H1 (cell line): ENCODE data around the gene CEP104. TPM values are rescaled to one million over a fixed set of nuclear protein-coding genes. Genes with fewer than 3 reads are reported as not detected.

ENCODE experiments used
- CTCF ChIA-PET: fragments of 300-600 bp; sonication (Branson Sonifier 250); formaldehyde crosslinking; loops from one replicate; lab custom pipeline; 2021; ENCODE audit not compliant: partially characterized antibody; lab: Charles Lee
- POLR2A ChIA-PET: fragments of 300-600 bp; sonication (Branson Sonifier 250); formaldehyde crosslinking; loops from one replicate; lab custom pipeline; 2021; ENCODE audit warnings: inconsistent platforms; ENCODE audit not compliant: partially characterized antibody; lab: Charles Lee
- DNase-seq, 2 experiments: peaks; one replicate each; pipeline versions ENCODE4 v3.0.0 to v3.0.0-alpha.2; 2010 to 2022; ENCODE audit warnings: low spot score in 2 of 2, low read depth in 1 of 2, mixed read lengths in 1 of 2
- FAIRE-seq: peaks from 2 replicates; lab custom pipeline; 2011; peaks lifted over from hg19 to GRCh38; lab: Jason Lieb, UNC
- H2AFZ ChIP-seq: 2 replicates; pipeline ENCODE4 v1.8.1; 2012; ENCODE audit warnings: low read length, inconsistent platforms
- H2AK5ac ChIP-seq: 2 replicates; pipeline ENCODE4 v1.6.1; 2013; ENCODE audit warnings: low read depth, low read length
- H2BK120ac ChIP-seq: replicated peaks from 2 replicates; pipeline ENCODE3; 2013; ENCODE audit warnings: low read depth, low read length, inconsistent platforms
- H2BK12ac ChIP-seq: 2 replicates; pipeline ENCODE4 v1.6.1; 2013; ENCODE audit warnings: low read depth, low read length
- H2BK15ac ChIP-seq: 2 replicates; pipeline ENCODE4 v1.6.1; 2013; ENCODE audit warnings: low read length
- H2BK20ac ChIP-seq: 2 replicates; pipeline ENCODE4 v1.6.1; 2013; ENCODE audit warnings: low read length
- H2BK5ac ChIP-seq: 2 replicates; pipeline ENCODE4 v1.6.1; 2013; ENCODE audit warnings: low read depth, low read length
- H3K14ac ChIP-seq: 2 replicates; pipeline ENCODE4 v1.6.1; 2013; ENCODE audit warnings: inconsistent platforms; ENCODE audit not compliant: insufficient read length
- H3K18ac ChIP-seq: 2 replicates; pipeline ENCODE4 v1.6.1; 2013; ENCODE audit warnings: low read length; ENCODE audit errors: extremely low read depth
- H3K23ac ChIP-seq: 2 replicates; pipeline ENCODE4 v1.6.1; 2013; ENCODE audit warnings: inconsistent platforms; ENCODE audit not compliant: insufficient read length
- H3K23me2 ChIP-seq: 2 replicates; pipeline ENCODE4 v1.6.1; 2013; ENCODE audit warnings: low read depth, low read length
- H3K27ac ChIP-seq: 2 replicates; pipeline ENCODE4 v1.6.1; 2011; ENCODE audit warnings: low read depth, low read length, inconsistent platforms
- H3K27me3 ChIP-seq, 4 experiments: replicated peaks in 1 of 4; 1 replicate in 1 of 4; 2 replicates in 3 of 4; pipeline versions ENCODE4 v1.6.1 to v1.8.1; 2011 to 2013; ENCODE audit warnings: low read length in 3 of 4, mild to moderate bottlenecking in 3 of 4, inconsistent platforms in 2 of 4, mixed read lengths in 2 of 4, moderate library complexity in 1 of 4; ENCODE audit not compliant: control insufficient read depth in 3 of 4, insufficient read depth in 3 of 4; ENCODE audit errors: extremely low read depth in 1 of 4
- H3K36me3 ChIP-seq, 4 experiments: 2 replicates each; pipeline versions ENCODE4 v1.6.1 to v1.8.1; 2011 to 2013; ENCODE audit warnings: mild to moderate bottlenecking in 4 of 4, low read length in 3 of 4, moderate library complexity in 2 of 4, control low read depth in 1 of 4, inconsistent platforms in 1 of 4; ENCODE audit not compliant: insufficient read depth in 4 of 4, control insufficient read depth in 2 of 4
- H3K4ac ChIP-seq: replicated peaks from 2 replicates; pipeline ENCODE3; 2013; ENCODE audit warnings: low read length, low read depth, mixed read lengths, inconsistent platforms; ENCODE audit not compliant: insufficient read length
- H3K4me1 ChIP-seq, 4 experiments: replicated peaks in 1 of 4; 1 replicate in 1 of 4; 2 replicates in 3 of 4; pipeline versions ENCODE4 v1.6.1 to v1.8.1; 2011 to 2013; ENCODE audit warnings: low read length in 3 of 4, inconsistent platforms in 2 of 4, mixed read lengths in 1 of 4; ENCODE audit not compliant: insufficient read depth in 4 of 4, control insufficient read depth in 3 of 4
- H3K4me2 ChIP-seq, 2 experiments: 2 replicates each; pipeline versions ENCODE4 v1.6.1 to v1.8.1; 2011 to 2013; ENCODE audit warnings: low read depth in 2 of 2, low read length in 2 of 2, control low read depth in 1 of 2, inconsistent platforms in 1 of 2, mild to moderate bottlenecking in 1 of 2; ENCODE audit not compliant: insufficient read depth in 1 of 2
- H3K4me3 ChIP-seq, 4 experiments: fragments of 200-600, 300-600 bp in 1 of 4; sonication (generic), shearing (Covaris generic), sonication (Bioruptor Twin) in 1 of 4; 2 replicates each; pipeline versions ENCODE4 v1.5.1 to v1.8.1; 2011 to 2016; ENCODE audit warnings: low read length in 4 of 4, low read depth in 3 of 4, control low read depth in 2 of 4, inconsistent platforms in 2 of 4, mild to moderate bottlenecking in 2 of 4, mixed read lengths in 1 of 4, moderate library complexity in 1 of 4; ENCODE audit not compliant: insufficient read depth in 2 of 4; ENCODE audit errors: extremely low read depth in 1 of 4
- H3K56ac ChIP-seq: replicated peaks from 2 replicates; pipeline ENCODE3; 2013; ENCODE audit warnings: low read depth, mild to moderate bottlenecking, mixed read lengths, low read length, inconsistent platforms; ENCODE audit not compliant: insufficient read length
- H3K79me1 ChIP-seq: 2 replicates; pipeline ENCODE4 v1.6.1; 2013; ENCODE audit warnings: low read depth, low read length, control low read depth
- H3K79me2 ChIP-seq, 2 experiments: 2 replicates each; pipeline versions ENCODE4 v1.6.1 to v1.8.1; 2012 to 2013; ENCODE audit warnings: low read length in 2 of 2, mild to moderate bottlenecking in 2 of 2, inconsistent platforms in 1 of 2; ENCODE audit not compliant: insufficient read depth in 2 of 2, control insufficient read depth in 1 of 2
- H3K9ac ChIP-seq, 4 experiments: replicated peaks in 1 of 4; 1 replicate in 1 of 4; 2 replicates in 3 of 4; pipeline versions ENCODE4 v1.6.1 to v1.8.1; 2011 to 2013; ENCODE audit warnings: low read depth in 3 of 4, low read length in 3 of 4, control low read depth in 2 of 4, mild to moderate bottlenecking in 2 of 4, moderate library complexity in 2 of 4, inconsistent platforms in 1 of 4; ENCODE audit errors: extremely low read depth in 1 of 4
- H3K9me3 ChIP-seq, 2 experiments: 2 replicates each; pipeline versions ENCODE4 v1.6.1 to v1.8.1; 2012 to 2013; ENCODE audit warnings: mild to moderate bottlenecking in 2 of 2, moderate library complexity in 2 of 2, control low read depth in 1 of 2, inconsistent platforms in 1 of 2, low read depth in 1 of 2, low read length in 1 of 2, mixed read lengths in 1 of 2; ENCODE audit not compliant: insufficient read depth in 2 of 2
- H4K20me1 ChIP-seq, 2 experiments: replicated peaks in 1 of 2; 2 replicates each; pipeline versions ENCODE3 to v1.8.1; 2011 to 2013; ENCODE audit warnings: inconsistent platforms in 2 of 2, low read length in 2 of 2, mild to moderate bottlenecking in 1 of 2; ENCODE audit not compliant: insufficient read depth in 2 of 2, control insufficient read depth in 1 of 2
- H4K5ac ChIP-seq: 2 replicates; pipeline ENCODE4 v1.6.1; 2013; ENCODE audit warnings: low read length, low read depth, mixed read lengths, inconsistent platforms; ENCODE audit not compliant: insufficient read length
- H4K8ac ChIP-seq: 2 replicates; pipeline ENCODE4 v1.8.0; 2013; ENCODE audit warnings: mild to moderate bottlenecking, moderate library complexity, low read length, inconsistent platforms; ENCODE audit not compliant: insufficient read depth; ENCODE audit errors: extremely low read depth
- H4K91ac ChIP-seq: replicated peaks from 2 replicates; pipeline ENCODE3; 2013; ENCODE audit warnings: low read length, mixed read lengths, inconsistent platforms; ENCODE audit not compliant: insufficient read length
- CREB1 ChIP-seq: IDR thresholded peaks from 2 replicates; pipeline ENCODE4 v1.6.1; 2012; ENCODE audit warnings: inconsistent platforms
- CTBP2 ChIP-seq: IDR thresholded peaks from 2 replicates; pipeline ENCODE4 v1.7.0; 2011; ENCODE audit warnings: borderline replicate concordance, mild to moderate bottlenecking, moderate library complexity, mixed read lengths, low read length; ENCODE audit not compliant: insufficient read depth, insufficient read length
- HDAC6 ChIP-seq: IDR thresholded peaks from one replicate; pipeline ENCODE4 v1.7.1; 2012; ENCODE audit warnings: low read depth, mild to moderate bottlenecking, inconsistent platforms, low read length, moderate library complexity
- JUND ChIP-seq: IDR thresholded peaks from 2 replicates; pipeline ENCODE4 v1.6.1; 2011; ENCODE audit warnings: mild to moderate bottlenecking, improper control_type of control experiment, low read length
- KDM4A ChIP-seq: IDR thresholded peaks from one replicate; pipeline ENCODE4 v1.7.1; 2012; ENCODE audit warnings: low read depth, mild to moderate bottlenecking, moderate library complexity, low read length, inconsistent platforms; ENCODE audit not compliant: severe bottlenecking
- POU5F1 ChIP-seq: IDR thresholded peaks from 2 replicates; pipeline ENCODE4 v1.6.1; 2011; ENCODE audit warnings: low read depth, mild to moderate bottlenecking, low read length, moderate library complexity
- RAD21 ChIP-seq, 2 experiments: IDR thresholded peaks in 1 of 2; conservative IDR thresholded peaks in 1 of 2; 2 replicates each; pipeline ENCODE4 v1.6.1; 2011; ENCODE audit warnings: low read depth in 2 of 2, low read length in 2 of 2, improper control_type of control experiment in 1 of 2, inconsistent platforms in 1 of 2, mild to moderate bottlenecking in 1 of 2, moderate library complexity in 1 of 2
- RXRA ChIP-seq: IDR thresholded peaks from 2 replicates; pipeline ENCODE4 v1.6.1; 2011; ENCODE audit warnings: low read depth, mild to moderate bottlenecking, low read length, moderate library complexity; ENCODE audit not compliant: insufficient read depth
- TAF7 ChIP-seq: optimal IDR thresholded peaks from 2 replicates; pipeline ENCODE3; 2011; ENCODE audit warnings: low read depth, mild to moderate bottlenecking, inconsistent platforms, low read length, moderate library complexity, borderline replicate concordance
- polyA plus RNA-seq, 7 experiments: library from polyadenylated mRNA; depleted of rRNA in 3 of 7; stranded (reverse) in 5 of 7; unstranded in 2 of 7; fragments of >200 nt in 5 of 7; fragments of 200-250 nt in 2 of 7; gene quantifications; 1 replicate in 5 of 7; 2 replicates in 1 of 7; 4 replicates in 1 of 7; pipeline versions ENCODE4 v1.2.1 to v1.2.3, GENCODE V29; 2011 to 2013; ENCODE audit warnings: missing spikeins in 2 of 7, mixed read lengths in 2 of 7
- total RNA-seq: library from RNA; stranded (reverse); fragmentation: NEBNext Ultra II Directional; extraction: Animal tissue kit (Norgen Biotek cat#: 25700); gene quantifications from 2 replicates; pipeline ENCODE4 v1.2.1, GENCODE V29; 2021
- TF ChIP-seq, protein P1 (sequence below): IDR thresholded peaks from 2 replicates; pipeline ENCODE4 v1.6.1; 2011; ENCODE audit warnings: low read length, improper control_type of control experiment
- TF ChIP-seq, protein P2 (sequence below): IDR thresholded peaks from 2 replicates; pipeline ENCODE4 v1.6.1; 2012; ENCODE audit warnings: low read length, inconsistent platforms

The CEP104 gene
- total and polyA plus RNA-seq, 2 of the 8 experiments (the other 6 are each of a cell fraction or from before 2014, with no cell fraction given), result 8.0 to 43.9 TPM

DNA sequence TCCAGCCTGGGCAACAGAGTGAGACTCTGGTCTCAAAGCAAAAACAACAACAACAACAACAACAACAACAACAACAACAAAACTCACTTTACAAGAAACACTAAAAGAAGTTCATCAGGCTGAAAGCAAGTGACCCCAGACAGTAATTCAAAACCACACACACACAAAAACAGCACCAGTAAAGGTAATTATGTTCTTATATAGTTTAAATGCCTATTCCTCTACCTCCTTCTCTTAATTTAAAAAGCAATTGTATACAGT lies 41.4 kb upstream of the CEP104 start:
- Histone ChIP-seq H2BK12ac (no peak overlapping the region), H3K14ac (no peak overlapping the region), H3K79me1 (peaks cover 17% of the 10 kb centered on the region), H2BK120ac (no peak overlapping the region), H4K91ac (no peak overlapping the region), H3K27ac (no peak overlapping the region), H3K23me2 (peaks cover 8% of the 10 kb centered on the region), H3K56ac (no peak overlapping the region), H3K4me1 (peaks cover 0 to 3% (median under 1%) of the 10 kb centered on the region in 4 experiments; a peak in 1 of 7 replicates), H4K5ac (no peak overlapping the region), H2BK20ac (no peak overlapping the region), H3K27me3 (no peaks in the 10 kb centered on the region), H2BK5ac (no peak overlapping the region), H3K9me3 (no peaks in the 10 kb centered on the region), H3K4me3 (peak overlapping the region in 1 of 4 experiments; percentile 92; a peak in 2 of 8 replicates), H3K4ac (no peak overlapping the region), H3K18ac (no peak overlapping the region), H2AK5ac (no peak overlapping the region), H4K8ac (no peak overlapping the region), H4K20me1 (peaks cover 4 to 16% of the 10 kb centered on the region in 2 experiments), H3K79me2 (peaks cover 8 to 57% of the 10 kb centered on the region in 2 experiments), H2BK15ac (no peak overlapping the region), H3K36me3 (0 out of 8 replicates have a peak, but pooled peaks cover 0 to 5% (median 2%) of the 10 kb centered on the region in 4 experiments), H3K9ac (no peak overlapping the region), H3K23ac (no peak overlapping the region), H2AFZ (no peak overlapping the region), H3K4me2 (peak overlapping the region in 1 of 2 experiments; percentile 82; a peak in 3 of 4 replicates)
- ChIA-PET CTCF (interaction anchor here (1.8 to 2.0 kb wide), 2 partner anchors 40 to 104 kb away, joined by 4 to 9 read pairs; no protein-coding TSS in a partner anchor), POLR2A (interaction anchor here (3.3 kb wide), 1 partner anchor 103 kb away, joined by 29 read pairs; the partner anchor contains the start of gene LRRC47)
- DNase-seq (no peak), FAIRE-seq (no peak)
- TF ChIP-seq RXRA (no peak), TAF7 (no peak), KDM4A (no peak), JUND (no peak), RAD21 (IDR thresholded peaks at IDR 0.05 in 1 of 2, conservative IDR thresholded peaks at IDR 0.05 in 1 of 2; ENCODE audit: low read depth in 2 of 2, low read length in 2 of 2) (no peak), HDAC6 (no peak), CREB1 (no peak), POU5F1 (no peak), CTBP2 (no peak)
- TF ChIP-seq, protein P1, sequence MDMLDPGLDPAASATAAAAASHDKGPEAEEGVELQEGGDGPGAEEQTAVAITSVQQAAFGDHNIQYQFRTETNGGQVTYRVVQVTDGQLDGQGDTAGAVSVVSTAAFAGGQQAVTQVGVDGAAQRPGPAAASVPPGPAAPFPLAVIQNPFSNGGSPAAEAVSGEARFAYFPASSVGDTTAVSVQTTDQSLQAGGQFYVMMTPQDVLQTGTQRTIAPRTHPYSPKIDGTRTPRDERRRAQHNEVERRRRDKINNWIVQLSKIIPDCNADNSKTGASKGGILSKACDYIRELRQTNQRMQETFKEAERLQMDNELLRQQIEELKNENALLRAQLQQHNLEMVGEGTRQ, result no peak
- TF ChIP-seq, protein P2, sequence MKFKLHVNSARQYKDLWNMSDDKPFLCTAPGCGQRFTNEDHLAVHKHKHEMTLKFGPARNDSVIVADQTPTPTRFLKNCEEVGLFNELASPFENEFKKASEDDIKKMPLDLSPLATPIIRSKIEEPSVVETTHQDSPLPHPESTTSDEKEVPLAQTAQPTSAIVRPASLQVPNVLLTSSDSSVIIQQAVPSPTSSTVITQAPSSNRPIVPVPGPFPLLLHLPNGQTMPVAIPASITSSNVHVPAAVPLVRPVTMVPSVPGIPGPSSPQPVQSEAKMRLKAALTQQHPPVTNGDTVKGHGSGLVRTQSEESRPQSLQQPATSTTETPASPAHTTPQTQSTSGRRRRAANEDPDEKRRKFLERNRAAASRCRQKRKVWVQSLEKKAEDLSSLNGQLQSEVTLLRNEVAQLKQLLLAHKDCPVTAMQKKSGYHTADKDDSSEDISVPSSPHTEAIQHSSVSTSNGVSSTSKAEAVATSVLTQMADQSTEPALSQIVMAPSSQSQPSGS, result no peak
